Panc1 (cell line): Measurements from ENCODE around the gene COL26A1.

Experiments used
- CTCF ChIP-seq: fragments of 450-650 bp; IDR thresholded peaks from 2 replicates; pipeline ENCODE4 v1.5.1; 2017; ENCODE audit warnings: mild to moderate bottlenecking
- POLR2AphosphoS5 ChIP-seq: IDR thresholded peaks from 2 replicates; pipeline ENCODE4 v1.6.1; 2012; ENCODE audit warnings: mild to moderate bottlenecking, low read depth, low read length, moderate library complexity
- REST ChIP-seq, 2 experiments: IDR thresholded peaks; 2 replicates each; pipeline ENCODE4 v1.6.1; 2011 to 2012; ENCODE audit warnings: low read depth in 2 of 2, control low read depth in 1 of 2, low read length in 1 of 2, mild to moderate bottlenecking in 1 of 2, moderate library complexity in 1 of 2; ENCODE audit not compliant: insufficient read depth in 1 of 2
- SIN3A ChIP-seq: IDR thresholded peaks from 2 replicates; pipeline ENCODE4 v1.6.1; 2012; ENCODE audit warnings: low read depth, mild to moderate bottlenecking, low read length, moderate library complexity, borderline replicate concordance; ENCODE audit not compliant: insufficient read depth
- TCF7L2 ChIP-seq: IDR thresholded peaks from 2 replicates; pipeline ENCODE4 v1.6.1; 2011; ENCODE audit warnings: mild to moderate bottlenecking, low read depth, low read length, inconsistent platforms

GRCh38 chr7:101575721-101576120, 213.0 kb downstream of the COL26A1 start:
- TF ChIP-seq SIN3A: no peak
- no peak for TF ChIP-seq CTCF
- no peak for TF ChIP-seq TCF7L2
- TF ChIP-seq REST (IDR thresholded peaks at IDR 0.05; ENCODE audit: insufficient read depth in 1 of 2, low read depth in 2 of 2, low read length in 1 of 2): no peak
- no peak for TF ChIP-seq POLR2AphosphoS5
